ENCODE data around the gene SSNA1. TPM values are rescaled to one million over a fixed set of nuclear protein-coding genes. Genes with fewer than 3 reads are reported as not detected.

The SSNA1 gene
- total RNA-seq, 2 donors from 2014 or later = 39.4 to 48.3 TPM

DNA sequence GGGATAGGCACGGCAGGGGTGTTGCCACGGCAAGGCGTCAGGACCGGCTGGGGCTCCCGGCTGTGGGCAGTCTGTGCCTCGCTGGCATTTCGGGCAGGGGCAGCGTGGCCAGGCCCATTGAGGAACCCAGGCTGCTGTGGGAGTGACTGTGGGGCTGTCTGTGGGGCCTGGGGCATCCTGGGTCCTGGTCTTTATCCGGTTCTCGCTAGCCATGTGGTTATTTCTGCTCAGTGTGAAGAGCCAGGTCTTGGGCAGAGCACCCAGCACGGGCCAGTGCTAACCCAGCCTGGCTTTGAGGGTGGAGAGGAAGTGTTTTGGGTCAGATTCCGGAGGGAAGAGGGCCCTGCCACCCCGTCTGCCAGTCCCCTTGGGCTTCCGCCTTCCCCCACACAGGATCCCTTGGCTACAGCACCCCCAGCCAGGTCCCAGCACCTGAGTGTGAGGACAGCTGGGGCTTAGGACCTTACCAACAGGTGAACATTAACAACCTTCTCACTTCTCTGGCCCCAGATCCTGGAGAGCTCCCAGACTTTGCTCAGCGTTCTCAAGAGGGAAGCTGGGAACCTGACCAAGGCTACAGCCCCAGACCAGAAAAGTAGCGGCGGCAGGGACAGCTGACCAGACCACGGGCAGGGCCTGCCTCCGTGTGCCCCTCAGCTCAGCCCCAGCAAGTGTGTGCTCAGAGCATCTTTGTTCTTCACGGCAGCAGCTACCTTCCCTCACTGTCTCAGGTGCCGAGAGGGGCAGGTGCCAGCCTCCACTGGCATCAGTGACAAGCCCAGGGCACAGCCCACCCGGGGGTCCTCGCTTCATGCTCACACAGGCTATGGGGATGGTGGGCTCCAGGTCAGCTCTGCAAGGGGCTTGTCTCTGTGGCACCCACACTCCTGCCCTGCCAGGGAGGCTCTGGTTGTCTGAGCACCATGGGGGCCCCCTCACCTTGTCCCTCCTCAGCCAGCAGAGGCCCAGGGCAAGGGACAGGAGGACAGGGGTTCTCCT, 1.1 kb downstream of the SSNA1 start:
- no peak for ATAC-seq

DNA sequence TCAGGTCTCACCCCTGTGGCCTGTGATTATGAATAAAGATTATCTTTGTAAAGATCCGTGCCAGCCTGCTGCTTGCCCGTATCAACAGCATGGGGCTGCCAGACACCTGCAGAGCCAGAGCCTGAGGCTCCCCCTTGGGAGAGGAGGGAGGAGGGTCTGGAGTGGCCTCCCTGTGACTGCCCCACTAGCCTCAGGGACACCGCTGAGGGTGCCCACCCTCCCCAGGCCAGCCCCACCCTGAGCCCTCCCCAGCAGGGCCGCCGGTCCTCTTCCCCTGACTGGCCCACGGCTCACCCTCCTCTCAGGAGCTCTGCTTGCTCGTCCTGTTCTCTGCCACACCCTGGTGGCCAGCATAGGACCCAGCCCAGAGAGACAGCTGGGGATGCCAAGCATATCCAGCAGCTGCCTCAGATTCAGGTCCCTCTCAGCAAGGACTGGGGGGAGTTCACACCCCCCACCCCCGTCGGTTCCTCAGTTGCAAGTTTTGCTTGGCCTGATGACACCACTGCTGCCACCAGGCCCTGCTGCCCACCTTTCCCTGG, 1.9 kb downstream of the SSNA1 start:
- peaks cover 23% of the 10 kb centered on the region for H3K4me1 Mint-ChIP-seq
- H3K9me3 ChIP-seq (ENCODE audit: control insufficient read depth, low read length, poor library complexity, severe bottlenecking) = no peaks in the 10 kb centered on the region
- DNase-seq = no peak
- H3K4me3 Mint-ChIP-seq = peak overlapping the region; percentile 94
- no peaks in the 10 kb centered on the region for H3K36me3 Mint-ChIP-seq (ENCODE audit: low read depth)
- peak overlapping the region; percentile 82 for H3K27ac Mint-ChIP-seq
- no peaks in the 10 kb centered on the region for H3K27me3 Mint-ChIP-seq
- ATAC-seq = no peak

More for the DNA sequence above, 1.1 kb downstream of the SSNA1 start:
- no peaks in the 10 kb centered on the region for H3K27me3 Mint-ChIP-seq
- DNase-seq = no peak
- H3K4me1 Mint-ChIP-seq = peaks cover 22% of the 10 kb centered on the region
- peak overlapping the region; percentile 94 for H3K4me3 Mint-ChIP-seq
- no peaks in the 10 kb centered on the region for H3K36me3 Mint-ChIP-seq (ENCODE audit: low read depth)
- H3K27ac Mint-ChIP-seq = peak overlapping the region; percentile 89
- H3K9me3 ChIP-seq (ENCODE audit: control insufficient read depth, low read length, poor library complexity, severe bottlenecking) = no peaks in the 10 kb centered on the region

DNA sequence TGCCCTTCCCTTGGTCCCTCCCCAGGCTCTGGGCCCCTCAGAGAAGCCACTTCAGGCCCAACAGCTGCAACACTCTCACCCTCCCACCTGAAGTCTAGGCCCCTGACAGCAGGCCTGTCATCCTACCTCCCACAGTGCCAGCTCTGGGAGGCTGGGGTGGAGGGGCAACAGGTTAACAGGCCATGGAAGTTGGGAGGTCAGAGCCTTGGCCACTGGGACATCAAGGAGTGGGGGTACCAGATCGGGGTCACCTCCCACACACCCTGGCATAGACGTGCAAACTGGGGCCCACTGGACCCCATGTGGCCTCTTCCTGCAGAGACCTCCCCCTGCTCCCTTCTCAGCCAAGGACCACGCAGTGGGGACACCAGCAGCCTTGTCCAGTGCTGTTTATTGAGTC, 2.8 kb downstream of the SSNA1 start:
- Mint-ChIP-seq H3K4me3 (peak overlapping the region; percentile 58), H3K4me1 (peaks cover 24% of the 10 kb centered on the region), H3K27me3 (no peaks in the 10 kb centered on the region), H3K27ac (peak overlapping the region; percentile 82), H3K36me3 (ENCODE audit: low read depth) (no peaks in the 10 kb centered on the region)
- ATAC-seq (no peak), DNase-seq (no peak)
- H3K9me3 ChIP-seq (ENCODE audit: control insufficient read depth, low read length, poor library complexity, severe bottlenecking) = no peaks in the 10 kb centered on the region

DNA sequence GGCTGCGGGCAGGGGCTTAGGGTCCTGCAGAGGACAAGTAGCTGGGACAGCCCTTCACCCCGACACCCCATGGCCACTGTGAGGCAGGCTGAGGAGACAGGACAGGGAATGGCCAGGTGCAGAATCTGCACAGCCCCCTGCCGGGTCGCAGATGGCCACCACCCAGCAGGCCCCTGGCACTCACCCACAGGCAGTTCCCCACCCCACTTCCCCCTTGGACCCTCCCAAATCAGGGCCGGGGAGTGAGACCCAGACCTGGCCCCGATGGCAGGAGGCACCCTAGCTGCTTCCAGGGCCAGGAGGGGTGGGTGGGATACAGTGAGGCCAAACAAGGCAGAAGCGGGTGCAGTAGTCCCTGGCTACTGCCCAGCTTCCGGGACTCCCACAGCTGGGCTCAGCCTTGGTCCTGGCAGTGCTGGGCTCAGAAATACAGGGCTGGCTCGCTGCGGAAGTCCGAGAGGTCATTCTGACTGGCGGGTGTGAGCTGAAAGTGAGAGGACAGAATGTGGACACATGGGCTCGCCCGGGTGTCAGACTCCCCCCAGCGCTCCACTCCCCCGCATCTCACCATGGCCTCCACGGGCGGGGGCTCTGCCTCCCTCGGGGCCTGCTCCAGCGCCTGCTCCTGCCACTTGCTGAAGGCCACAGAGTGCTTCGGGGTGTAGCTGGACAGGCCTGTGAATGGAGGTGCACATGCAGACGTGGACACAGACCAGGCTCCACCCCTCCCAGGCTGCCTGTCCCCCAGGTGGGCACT, 3.4 kb downstream of the SSNA1 start:
- Mint-ChIP-seq H3K36me3 (ENCODE audit: low read depth) (no peaks in the 10 kb centered on the region), H3K4me1 (peaks cover 24% of the 10 kb centered on the region), H3K4me3 (no peak overlapping the region), H3K27ac (no peak overlapping the region), H3K27me3 (no peaks in the 10 kb centered on the region)
- DNase-seq (no peak), ATAC-seq (no peak)
- H3K9me3 ChIP-seq (ENCODE audit: control insufficient read depth, low read length, poor library complexity, severe bottlenecking) = no peaks in the 10 kb centered on the region

DNA sequence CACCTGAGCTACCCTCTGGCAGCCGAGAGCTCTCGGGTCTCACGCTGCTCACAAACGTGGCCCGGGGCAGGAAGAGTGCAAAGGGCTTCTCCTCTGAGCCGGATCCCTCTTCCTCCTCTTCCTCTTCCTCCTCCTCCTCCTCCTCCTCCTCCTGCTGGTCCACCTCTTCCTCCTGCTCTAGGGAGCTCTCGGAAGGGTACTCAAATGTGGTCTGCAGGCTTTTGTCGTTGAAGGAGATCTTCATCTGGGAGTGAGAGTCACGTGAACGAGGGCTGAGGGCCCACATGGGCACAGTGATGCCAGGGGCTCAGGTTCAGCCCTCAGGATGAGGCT, 3.9 kb downstream of the SSNA1 start:
- ATAC-seq (no peak), DNase-seq (no peak)
- Mint-ChIP-seq H3K36me3 (ENCODE audit: low read depth) (no peaks in the 10 kb centered on the region), H3K4me1 (peaks cover 24% of the 10 kb centered on the region), H3K4me3 (no peak overlapping the region), H3K27me3 (no peaks in the 10 kb centered on the region), H3K27ac (no peak overlapping the region)
- no peaks in the 10 kb centered on the region for H3K9me3 ChIP-seq (ENCODE audit: control insufficient read depth, low read length, poor library complexity, severe bottlenecking)

GRCh38 chr9:137192859-137193258, 4.4 kb downstream of the SSNA1 start:
- peaks cover 21% of the 10 kb centered on the region for H3K4me1 Mint-ChIP-seq
- no peak overlapping the region for H3K27ac Mint-ChIP-seq
- no peaks in the 10 kb centered on the region for H3K27me3 Mint-ChIP-seq
- H3K36me3 Mint-ChIP-seq (ENCODE audit: low read depth) = no peaks in the 10 kb centered on the region
- ATAC-seq = no peak
- H3K4me3 Mint-ChIP-seq = no peak overlapping the region
- H3K9me3 ChIP-seq (ENCODE audit: control insufficient read depth, low read length, poor library complexity, severe bottlenecking) = no peaks in the 10 kb centered on the region
- no peak for DNase-seq

DNA sequence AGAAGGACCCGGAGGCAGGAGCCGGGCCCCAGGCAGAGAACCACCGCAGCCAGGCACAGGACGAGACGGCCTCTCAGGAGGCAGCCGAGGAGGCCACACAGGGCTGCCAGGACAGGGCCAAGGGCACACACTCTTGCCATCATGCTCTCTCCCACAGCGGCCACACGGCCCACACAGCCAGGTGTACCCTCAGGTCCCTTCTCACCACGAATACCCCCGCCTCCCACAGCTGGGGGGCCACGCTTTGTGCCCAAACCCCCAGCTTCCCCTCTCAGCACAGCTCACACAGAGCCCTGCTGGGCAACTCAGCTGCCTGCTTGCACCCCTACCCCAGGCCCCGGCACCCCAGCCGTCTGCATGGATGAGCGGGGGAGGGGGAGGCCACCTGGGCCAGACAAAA, 5.3 kb downstream of the SSNA1 start:
- no peak for ATAC-seq
- no peaks in the 10 kb centered on the region for H3K27me3 Mint-ChIP-seq
- H3K4me1 Mint-ChIP-seq = peaks cover 17% of the 10 kb centered on the region
- no peaks in the 10 kb centered on the region for H3K36me3 Mint-ChIP-seq (ENCODE audit: low read depth)
- DNase-seq = no peak
- no peak overlapping the region for H3K27ac Mint-ChIP-seq
- no peak overlapping the region for H3K4me3 Mint-ChIP-seq
- H3K9me3 ChIP-seq (ENCODE audit: control insufficient read depth, low read length, poor library complexity, severe bottlenecking) = no peaks in the 10 kb centered on the region

- H3K27ac Mint-ChIP-seq = no peak overlapping the region
- no peaks in the 10 kb centered on the region for H3K9me3 ChIP-seq (ENCODE audit: control insufficient read depth, low read length, poor library complexity, severe bottlenecking)
- peaks cover 12% of the 10 kb centered on the region for H3K4me1 Mint-ChIP-seq
- no peaks in the 10 kb centered on the region for H3K27me3 Mint-ChIP-seq
- ATAC-seq = no peak
- no peak overlapping the region for H3K4me3 Mint-ChIP-seq
- no peaks in the 10 kb centered on the region for H3K36me3 Mint-ChIP-seq (ENCODE audit: low read depth)
- no peak for DNase-seq
Measured at GRCh38 chr9:137194388-137194787, 5.9 kb downstream of the SSNA1 start.

DNA sequence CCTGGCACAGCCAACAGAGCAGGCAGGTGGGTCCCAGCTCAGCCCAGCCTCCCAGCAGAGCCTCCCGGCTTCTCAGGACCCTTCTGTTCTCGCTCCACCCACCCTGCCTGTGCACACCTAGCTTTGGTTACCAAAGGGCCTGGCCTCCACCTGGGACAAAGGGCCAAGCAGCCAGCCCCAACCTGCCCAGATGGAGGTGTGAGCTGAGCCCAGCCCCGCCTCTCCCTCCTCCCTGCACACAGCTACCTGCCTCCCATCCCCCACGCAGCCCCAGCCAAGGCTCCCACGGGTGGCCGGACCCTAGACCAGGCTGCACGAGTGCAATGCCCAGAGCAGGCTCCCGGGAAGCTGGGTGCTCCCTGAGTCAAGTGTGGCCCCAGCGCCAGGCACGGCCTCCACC, 6.4 kb downstream of the SSNA1 start:
- Mint-ChIP-seq H3K27ac (no peak overlapping the region), H3K4me3 (no peak overlapping the region), H3K27me3 (no peaks in the 10 kb centered on the region), H3K4me1 (peaks cover 11% of the 10 kb centered on the region), H3K36me3 (ENCODE audit: low read depth) (no peaks in the 10 kb centered on the region)
- no peak for ATAC-seq
- DNase-seq = no peak
- H3K9me3 ChIP-seq (ENCODE audit: control insufficient read depth, low read length, poor library complexity, severe bottlenecking) = no peaks in the 10 kb centered on the region

- Mint-ChIP-seq H3K27me3 (no peaks in the 10 kb centered on the region), H3K27ac (no peak overlapping the region)
- no peak for ATAC-seq
Measured at GRCh38 chr9:137195525-137196220, 7.2 kb downstream of the SSNA1 start.

DNA sequence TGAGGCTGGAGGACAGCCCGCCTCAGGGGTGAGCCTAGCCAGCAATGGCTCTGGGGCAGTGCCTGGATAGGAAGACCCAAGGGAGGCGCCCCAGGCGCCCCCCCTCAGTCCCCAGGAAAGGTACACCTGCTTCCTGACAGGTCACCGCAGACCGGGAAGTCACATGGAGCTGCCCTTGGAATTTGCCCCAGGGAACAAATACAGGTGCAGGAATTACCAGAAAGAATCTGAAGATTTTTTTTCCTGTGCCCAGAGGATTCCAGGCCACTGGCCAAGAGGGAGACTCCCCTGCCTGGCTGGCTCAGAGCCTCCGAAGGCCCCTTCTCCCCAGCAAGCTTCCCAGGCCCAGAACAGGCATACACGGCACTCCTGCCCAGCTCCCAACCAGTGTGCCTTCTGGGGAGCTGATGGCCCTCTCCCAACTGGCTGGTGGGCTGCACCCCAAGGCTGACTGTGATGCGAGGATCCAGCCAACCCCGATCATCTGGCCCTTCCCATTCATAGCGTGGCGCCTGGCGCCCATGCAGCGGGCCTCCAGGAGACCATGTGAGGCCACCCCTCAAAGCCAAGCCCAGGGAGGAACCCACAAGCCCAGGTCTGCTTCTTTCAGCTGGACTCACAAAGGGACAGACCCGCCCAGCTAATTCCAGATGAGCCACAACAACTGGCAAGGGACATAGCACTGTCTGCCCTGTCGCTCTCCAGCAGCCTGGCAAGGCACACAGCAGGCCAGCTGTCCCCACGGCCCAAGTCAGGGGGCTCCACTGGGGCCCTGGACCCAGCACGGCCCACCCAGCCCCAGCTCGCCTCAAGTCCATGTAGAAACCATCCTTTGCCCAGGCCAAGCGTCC, 9.8 kb downstream of the SSNA1 start:
- ATAC-seq (no peak), DNase-seq (no peak)
- no peaks in the 10 kb centered on the region for H3K36me3 Mint-ChIP-seq (ENCODE audit: low read depth)
- no peaks in the 10 kb centered on the region for H3K27me3 Mint-ChIP-seq
- H3K4me1 Mint-ChIP-seq = peaks cover 16% of the 10 kb centered on the region
- no peak overlapping the region for H3K27ac Mint-ChIP-seq
- H3K9me3 ChIP-seq (ENCODE audit: control insufficient read depth, low read length, poor library complexity, severe bottlenecking) = no peaks in the 10 kb centered on the region
- H3K4me3 Mint-ChIP-seq = peak overlapping the region; percentile 1

More at GRCh38 chr9:137195525-137196220, 7.2 kb downstream of the SSNA1 start:
- no peak overlapping the region for H3K4me3 Mint-ChIP-seq
- H3K9me3 ChIP-seq (ENCODE audit: control insufficient read depth, low read length, poor library complexity, severe bottlenecking) = no peaks in the 10 kb centered on the region
- no peak for DNase-seq
- no peaks in the 10 kb centered on the region for H3K36me3 Mint-ChIP-seq (ENCODE audit: low read depth)
- H3K4me1 Mint-ChIP-seq = peaks cover 8% of the 10 kb centered on the region

DNA sequence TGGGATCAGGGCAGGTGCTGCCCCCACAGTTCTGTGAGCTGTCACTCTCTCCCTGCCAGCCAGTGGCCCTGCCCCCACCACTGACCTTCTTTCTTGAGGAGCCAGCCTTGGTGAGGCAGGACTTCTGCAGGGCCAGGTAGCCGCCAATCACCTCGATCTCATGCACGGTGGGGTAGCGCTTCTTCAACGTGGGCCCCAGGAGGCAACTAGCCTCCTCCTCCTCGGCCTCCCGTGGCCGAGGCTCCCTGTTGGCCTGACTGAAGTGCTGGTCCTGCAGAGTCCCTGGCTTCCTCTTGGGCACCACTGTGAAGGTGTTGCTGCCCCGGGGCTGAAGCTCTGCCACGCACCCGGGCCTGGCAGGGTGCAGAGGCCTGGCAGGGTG, 10.4 kb downstream of the SSNA1 start:
- H3K4me3 Mint-ChIP-seq = peak overlapping the region; percentile 1
- H3K27me3 Mint-ChIP-seq = no peaks in the 10 kb centered on the region
- ATAC-seq = no peak
- no peak for DNase-seq
- peaks cover 16% of the 10 kb centered on the region for H3K4me1 Mint-ChIP-seq
- H3K9me3 ChIP-seq (ENCODE audit: control insufficient read depth, low read length, poor library complexity, severe bottlenecking) = no peaks in the 10 kb centered on the region
- H3K36me3 Mint-ChIP-seq (ENCODE audit: low read depth) = no peaks in the 10 kb centered on the region
- no peak overlapping the region for H3K27ac Mint-ChIP-seq

Measured in T-helper 17 cell (primary cell).